H1 (cell line): ENCODE measurements around the gene SNAI1. TPM values are rescaled to one million over a fixed set of nuclear protein-coding genes. Genes with fewer than 3 reads are reported as not detected.

Experiments
- ASH2L ChIP-seq: fragments of 200-600, 300-600 bp; sonication (generic); IDR thresholded peaks from one replicate; pipeline ENCODE4 v1.7.1; 2017; ENCODE audit warnings: low read length
- CBX8 ChIP-seq: fragments of 300-800, 300-1000 bp; sonication (generic); IDR thresholded peaks from 2 replicates; pipeline ENCODE4 v1.7.1; 2016; ENCODE audit warnings: low read depth, low read length, borderline replicate concordance
- E2F6 ChIP-seq: IDR thresholded peaks from 2 replicates; pipeline ENCODE4 v1.6.1; 2012; ENCODE audit warnings: inconsistent platforms
- KDM5A ChIP-seq: fragments of 200-600 bp; IDR thresholded peaks from 2 replicates; pipeline ENCODE4 v1.7.1; 2012; ENCODE audit warnings: mild to moderate bottlenecking, low read length, inconsistent platforms, mixed read lengths
- NRF1 ChIP-seq: IDR thresholded peaks from 2 replicates; pipeline ENCODE4 v1.6.1; 2011; ENCODE audit warnings: mild to moderate bottlenecking, low read depth, low read length, improper control_type of control experiment
- RAD21 ChIP-seq, 2 experiments: IDR thresholded peaks in 1 of 2; conservative IDR thresholded peaks in 1 of 2; 2 replicates each; pipeline ENCODE4 v1.6.1; 2011; ENCODE audit warnings: low read depth in 2 of 2, low read length in 2 of 2, improper control_type of control experiment in 1 of 2, inconsistent platforms in 1 of 2, mild to moderate bottlenecking in 1 of 2, moderate library complexity in 1 of 2
- SP1 ChIP-seq: IDR thresholded peaks from 2 replicates; pipeline ENCODE4 v1.6.1; 2011; ENCODE audit warnings: low read depth, low read length
- SRF ChIP-seq: IDR thresholded peaks from 2 replicates; pipeline ENCODE4 v1.6.1; 2011; ENCODE audit warnings: mild to moderate bottlenecking, low read depth, low read length, moderate library complexity
- polyA plus RNA-seq, 7 experiments: library from polyadenylated mRNA; depleted of rRNA in 3 of 7; stranded (reverse) in 5 of 7; unstranded in 2 of 7; fragments of >200 nt in 5 of 7; fragments of 200-250 nt in 2 of 7; gene quantifications; 1 replicate in 5 of 7; 2 replicates in 1 of 7; 4 replicates in 1 of 7; pipeline versions ENCODE4 v1.2.1 to v1.2.3, GENCODE V29; 2011 to 2013; ENCODE audit warnings: missing spikeins in 2 of 7, mixed read lengths in 2 of 7
- total RNA-seq: library from RNA; stranded (reverse); fragmentation: NEBNext Ultra II Directional; extraction: Animal tissue kit (Norgen Biotek cat#: 25700); gene quantifications from 2 replicates; pipeline ENCODE4 v1.2.1, GENCODE V29; 2021
- TF ChIP-seq, protein P1 (sequence below): fragments of 300-600 bp; sonication (generic); IDR thresholded peaks from 2 replicates; pipeline ENCODE4 v1.7.1; 2012; ENCODE audit warnings: low read length, moderate library complexity, mild to moderate bottlenecking, inconsistent platforms; ENCODE audit not compliant: insufficient replicate concordance

SNAI1 gene
- total and polyA plus RNA-seq, 2 of the 8 experiments (the other 6 are each of a cell fraction or from before 2014, with no cell fraction given): 6.5 to 8.0 TPM

DNA sequence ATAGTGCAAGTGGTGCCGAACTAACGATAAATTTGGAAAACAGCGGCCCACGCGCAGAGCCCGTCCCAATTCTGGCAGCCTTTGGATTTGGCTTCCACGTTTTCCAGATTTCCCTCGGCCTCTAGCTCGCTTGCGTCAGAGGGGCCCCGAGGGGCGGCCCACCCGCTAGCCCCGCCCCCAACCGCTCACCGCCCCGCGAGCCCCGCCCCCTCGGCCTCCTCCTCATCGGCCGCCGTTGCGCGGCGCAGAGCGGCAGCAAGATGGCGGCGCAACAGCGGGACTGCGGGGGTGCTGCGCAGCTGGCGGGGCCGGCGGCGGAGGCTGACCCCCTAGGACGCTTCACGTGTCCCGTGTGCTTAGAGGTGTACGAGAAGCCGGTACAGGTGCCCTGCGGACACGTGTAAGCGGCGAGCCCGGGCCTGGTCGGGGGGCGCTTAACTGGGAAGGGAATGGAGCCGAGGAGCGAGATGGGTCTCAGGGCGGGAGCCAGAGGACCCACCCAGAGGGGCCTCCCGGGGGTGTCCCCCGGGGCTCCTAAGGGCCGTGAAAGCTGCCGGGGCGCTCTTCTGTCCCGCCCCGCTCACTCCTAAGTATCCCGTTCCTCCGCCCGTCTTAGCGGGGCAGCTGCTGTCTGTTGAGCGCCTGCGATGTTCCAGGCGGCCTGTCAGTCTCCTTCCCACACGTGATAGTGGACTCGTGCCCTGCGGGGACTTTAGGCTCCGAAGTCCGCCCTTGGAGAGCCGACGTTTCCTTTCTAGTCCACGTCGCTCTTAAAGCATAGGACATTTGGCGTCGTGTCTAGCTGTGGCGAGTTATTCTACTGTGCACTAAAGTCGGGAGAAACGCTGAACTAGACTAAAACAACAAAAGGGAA lies 46.4 kb upstream of the SNAI1 start, which contains the start of gene RNF114 (continued):
- TF ChIP-seq, protein P1, sequence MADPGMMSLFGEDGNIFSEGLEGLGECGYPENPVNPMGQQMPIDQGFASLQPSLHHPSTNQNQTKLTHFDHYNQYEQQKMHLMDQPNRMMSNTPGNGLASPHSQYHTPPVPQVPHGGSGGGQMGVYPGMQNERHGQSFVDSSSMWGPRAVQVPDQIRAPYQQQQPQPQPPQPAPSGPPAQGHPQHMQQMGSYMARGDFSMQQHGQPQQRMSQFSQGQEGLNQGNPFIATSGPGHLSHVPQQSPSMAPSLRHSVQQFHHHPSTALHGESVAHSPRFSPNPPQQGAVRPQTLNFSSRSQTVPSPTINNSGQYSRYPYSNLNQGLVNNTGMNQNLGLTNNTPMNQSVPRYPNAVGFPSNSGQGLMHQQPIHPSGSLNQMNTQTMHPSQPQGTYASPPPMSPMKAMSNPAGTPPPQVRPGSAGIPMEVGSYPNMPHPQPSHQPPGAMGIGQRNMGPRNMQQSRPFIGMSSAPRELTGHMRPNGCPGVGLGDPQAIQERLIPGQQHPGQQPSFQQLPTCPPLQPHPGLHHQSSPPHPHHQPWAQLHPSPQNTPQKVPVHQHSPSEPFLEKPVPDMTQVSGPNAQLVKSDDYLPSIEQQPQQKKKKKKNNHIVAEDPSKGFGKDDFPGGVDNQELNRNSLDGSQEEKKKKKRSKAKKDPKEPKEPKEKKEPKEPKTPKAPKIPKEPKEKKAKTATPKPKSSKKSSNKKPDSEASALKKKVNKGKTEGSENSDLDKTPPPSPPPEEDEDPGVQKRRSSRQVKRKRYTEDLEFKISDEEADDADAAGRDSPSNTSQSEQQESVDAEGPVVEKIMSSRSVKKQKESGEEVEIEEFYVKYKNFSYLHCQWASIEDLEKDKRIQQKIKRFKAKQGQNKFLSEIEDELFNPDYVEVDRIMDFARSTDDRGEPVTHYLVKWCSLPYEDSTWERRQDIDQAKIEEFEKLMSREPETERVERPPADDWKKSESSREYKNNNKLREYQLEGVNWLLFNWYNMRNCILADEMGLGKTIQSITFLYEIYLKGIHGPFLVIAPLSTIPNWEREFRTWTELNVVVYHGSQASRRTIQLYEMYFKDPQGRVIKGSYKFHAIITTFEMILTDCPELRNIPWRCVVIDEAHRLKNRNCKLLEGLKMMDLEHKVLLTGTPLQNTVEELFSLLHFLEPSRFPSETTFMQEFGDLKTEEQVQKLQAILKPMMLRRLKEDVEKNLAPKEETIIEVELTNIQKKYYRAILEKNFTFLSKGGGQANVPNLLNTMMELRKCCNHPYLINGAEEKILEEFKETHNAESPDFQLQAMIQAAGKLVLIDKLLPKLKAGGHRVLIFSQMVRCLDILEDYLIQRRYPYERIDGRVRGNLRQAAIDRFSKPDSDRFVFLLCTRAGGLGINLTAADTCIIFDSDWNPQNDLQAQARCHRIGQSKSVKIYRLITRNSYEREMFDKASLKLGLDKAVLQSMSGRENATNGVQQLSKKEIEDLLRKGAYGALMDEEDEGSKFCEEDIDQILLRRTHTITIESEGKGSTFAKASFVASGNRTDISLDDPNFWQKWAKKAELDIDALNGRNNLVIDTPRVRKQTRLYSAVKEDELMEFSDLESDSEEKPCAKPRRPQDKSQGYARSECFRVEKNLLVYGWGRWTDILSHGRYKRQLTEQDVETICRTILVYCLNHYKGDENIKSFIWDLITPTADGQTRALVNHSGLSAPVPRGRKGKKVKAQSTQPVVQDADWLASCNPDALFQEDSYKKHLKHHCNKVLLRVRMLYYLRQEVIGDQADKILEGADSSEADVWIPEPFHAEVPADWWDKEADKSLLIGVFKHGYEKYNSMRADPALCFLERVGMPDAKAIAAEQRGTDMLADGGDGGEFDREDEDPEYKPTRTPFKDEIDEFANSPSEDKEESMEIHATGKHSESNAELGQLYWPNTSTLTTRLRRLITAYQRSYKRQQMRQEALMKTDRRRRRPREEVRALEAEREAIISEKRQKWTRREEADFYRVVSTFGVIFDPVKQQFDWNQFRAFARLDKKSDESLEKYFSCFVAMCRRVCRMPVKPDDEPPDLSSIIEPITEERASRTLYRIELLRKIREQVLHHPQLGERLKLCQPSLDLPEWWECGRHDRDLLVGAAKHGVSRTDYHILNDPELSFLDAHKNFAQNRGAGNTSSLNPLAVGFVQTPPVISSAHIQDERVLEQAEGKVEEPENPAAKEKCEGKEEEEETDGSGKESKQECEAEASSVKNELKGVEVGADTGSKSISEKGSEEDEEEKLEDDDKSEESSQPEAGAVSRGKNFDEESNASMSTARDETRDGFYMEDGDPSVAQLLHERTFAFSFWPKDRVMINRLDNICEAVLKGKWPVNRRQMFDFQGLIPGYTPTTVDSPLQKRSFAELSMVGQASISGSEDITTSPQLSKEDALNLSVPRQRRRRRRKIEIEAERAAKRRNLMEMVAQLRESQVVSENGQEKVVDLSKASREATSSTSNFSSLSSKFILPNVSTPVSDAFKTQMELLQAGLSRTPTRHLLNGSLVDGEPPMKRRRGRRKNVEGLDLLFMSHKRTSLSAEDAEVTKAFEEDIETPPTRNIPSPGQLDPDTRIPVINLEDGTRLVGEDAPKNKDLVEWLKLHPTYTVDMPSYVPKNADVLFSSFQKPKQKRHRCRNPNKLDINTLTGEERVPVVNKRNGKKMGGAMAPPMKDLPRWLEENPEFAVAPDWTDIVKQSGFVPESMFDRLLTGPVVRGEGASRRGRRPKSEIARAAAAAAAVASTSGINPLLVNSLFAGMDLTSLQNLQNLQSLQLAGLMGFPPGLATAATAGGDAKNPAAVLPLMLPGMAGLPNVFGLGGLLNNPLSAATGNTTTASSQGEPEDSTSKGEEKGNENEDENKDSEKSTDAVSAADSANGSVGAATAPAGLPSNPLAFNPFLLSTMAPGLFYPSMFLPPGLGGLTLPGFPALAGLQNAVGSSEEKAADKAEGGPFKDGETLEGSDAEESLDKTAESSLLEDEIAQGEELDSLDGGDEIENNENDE: no peak
- TF ChIP-seq NRF1 (0 out of 2 replicates have a peak, but pooled peaks have one; percentile 22), RAD21 (IDR thresholded peaks at IDR 0.05 in 1 of 2, conservative IDR thresholded peaks at IDR 0.05 in 1 of 2; ENCODE audit: low read depth in 2 of 2, low read length in 2 of 2) (no peak), E2F6 (no peak), ASH2L (peak; percentile 82), KDM5A (peak; percentile 76), CBX8 (no peak), SRF (no peak), SP1 (peak; percentile 97)
